A673 (cell line): ENCODE results near the gene FSTL1. TPM values are rescaled to one million over a fixed set of nuclear protein-coding genes. Genes with fewer than 3 reads are reported as not detected.

Experiments used
- BruUV-seq: library from RNA; stranded (reverse); fragments of 400-500 nt; replicated peaks from 2 replicates; lab custom pipeline; 2021; lab: Mats Ljungman, UMichigan
- CTCF ChIA-PET: fragments of 300-600 bp; sonication (Branson Sonifier 250); formaldehyde crosslinking; loops from one replicate; lab custom pipeline; 2022; ENCODE audit warnings: antibody characterized with exemption; lab: Charles Lee
- POLR2A ChIA-PET: fragments of 300-600 bp; sonication (Branson Sonifier 250); formaldehyde crosslinking; loops from one replicate; lab custom pipeline; 2022; ENCODE audit warnings: antibody characterized with exemption; ENCODE audit not compliant: low non-redundant PET; lab: Charles Lee
- DNase-seq: peaks from one replicate; pipeline ENCODE4 v3.0.0-alpha.2; 2015; ENCODE audit warnings: low spot score
- H3K27ac ChIP-seq: fragments of 200-600 bp; sonication (generic); 2 replicates; pipeline ENCODE4 v1.5.1; 2016; ENCODE audit warnings: mixed run types, low read depth, mild to moderate bottlenecking, mixed read lengths, antibody characterized with exemption, low read length; ENCODE audit not compliant: poor library complexity, severe bottlenecking
- H3K27me3 ChIP-seq: fragments of 200-600 bp; sonication (generic); replicated peaks from 2 replicates; pipeline ENCODE4 v1.6.1; 2017; ENCODE audit warnings: mixed run types, low read depth, mild to moderate bottlenecking, mixed read lengths, antibody characterized with exemption, low read length; ENCODE audit not compliant: insufficient read depth, poor library complexity
- H3K36me3 ChIP-seq: fragments of 200-600 bp; sonication (generic); 2 replicates; pipeline ENCODE4 v1.6.1; 2016; ENCODE audit warnings: mixed run types, mild to moderate bottlenecking, mixed read lengths, antibody characterized with exemption, low read length; ENCODE audit not compliant: insufficient read depth, poor library complexity, severe bottlenecking
- H3K4me1 ChIP-seq: fragments of 200-600 bp; sonication (generic); 2 replicates; pipeline ENCODE4 v1.6.1; 2017; ENCODE audit warnings: mixed run types, mild to moderate bottlenecking, mixed read lengths, antibody characterized with exemption, low read length; ENCODE audit not compliant: insufficient read depth, poor library complexity, severe bottlenecking
- H3K4me3 ChIP-seq: fragments of 200-600 bp; sonication (generic); 2 replicates; pipeline ENCODE4 v1.5.1; 2016; ENCODE audit warnings: low read depth, mixed run types, mild to moderate bottlenecking, mixed read lengths, low read length; ENCODE audit not compliant: poor library complexity, severe bottlenecking
- H3K9me3 ChIP-seq: fragments of 200-600 bp; sonication (generic); 2 replicates; pipeline ENCODE4 v1.6.1; 2016; ENCODE audit warnings: mixed run types, low read depth, mild to moderate bottlenecking, mixed read lengths, antibody characterized with exemption, low read length; ENCODE audit not compliant: poor library complexity, severe bottlenecking
- EZH2 ChIP-seq: fragments of 200-600 bp; sonication (generic); IDR thresholded peaks from 2 replicates; pipeline ENCODE4 v1.6.1; 2017; ENCODE audit warnings: borderline replicate concordance, low read depth, mild to moderate bottlenecking, mixed read lengths, antibody characterized with exemption, low read length; ENCODE audit not compliant: poor library complexity, severe bottlenecking
- intact Hi-C: fragments of 100-400 bp; cut with micrococcal nuclease; formaldehyde crosslinking; loops from one replicate; pipeline ENCODE4 v1.10.0; 2022; ENCODE audit not compliant: unreplicated experiment
- total RNA-seq: library from RNA; stranded (reverse); gene quantifications from 2 replicates; pipeline ENCODE4 v1.2.3, GENCODE V29; 2021
- TF ChIP-seq, protein P1 (sequence below): fragments of 300-800, 200-600 bp; sonication (generic); conservative IDR thresholded peaks from 2 replicates; pipeline ENCODE4 v1.5.1; 2017; ENCODE audit warnings: low read depth, mild to moderate bottlenecking, antibody characterized with exemption, low read length, moderate library complexity, mixed read lengths

FSTL1 gene
- total RNA-seq, 1 experiment from 2014 or later, result 122 TPM

DNA sequence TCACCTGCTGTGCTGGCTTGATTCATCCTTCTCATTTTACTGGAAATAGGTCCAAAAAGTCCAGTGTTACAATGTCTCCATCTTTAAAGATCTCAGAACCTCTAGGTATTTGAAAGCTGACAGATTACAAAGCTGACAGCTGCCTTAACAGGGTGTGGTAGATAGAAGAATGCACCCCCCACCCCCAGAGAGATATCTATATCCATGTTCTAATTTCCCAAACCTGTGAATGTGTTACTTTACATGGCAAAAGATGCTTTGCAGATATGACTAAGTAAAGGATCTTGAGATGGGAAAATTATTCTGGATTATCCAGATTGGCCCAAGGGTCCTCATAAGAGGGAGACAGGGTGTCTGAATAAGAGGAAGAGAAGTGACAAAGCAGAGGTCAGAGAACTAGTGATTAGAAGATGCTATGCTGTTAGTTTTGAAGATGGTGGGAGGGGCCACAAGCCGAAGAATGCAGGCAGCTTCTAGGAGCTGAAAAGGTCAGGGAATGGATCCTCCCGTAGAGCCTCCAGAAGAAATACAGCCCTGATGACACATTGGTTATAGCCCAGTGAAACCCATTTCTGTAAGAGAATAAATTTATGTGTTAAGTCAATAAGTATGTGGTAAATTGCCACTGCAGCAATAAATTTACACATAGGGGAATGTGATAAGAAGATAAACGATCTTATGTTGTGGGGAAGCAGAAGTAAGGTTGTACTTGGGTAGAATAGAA is 21.5 kb upstream of the FSTL1 start:
- DNase-seq, result no peak
- no peaks in the 10 kb centered on the region for H3K27me3 ChIP-seq
- intact Hi-C loops, result no loop called here
- BruUV-seq, result no TSS peak
- TF ChIP-seq, protein P1, sequence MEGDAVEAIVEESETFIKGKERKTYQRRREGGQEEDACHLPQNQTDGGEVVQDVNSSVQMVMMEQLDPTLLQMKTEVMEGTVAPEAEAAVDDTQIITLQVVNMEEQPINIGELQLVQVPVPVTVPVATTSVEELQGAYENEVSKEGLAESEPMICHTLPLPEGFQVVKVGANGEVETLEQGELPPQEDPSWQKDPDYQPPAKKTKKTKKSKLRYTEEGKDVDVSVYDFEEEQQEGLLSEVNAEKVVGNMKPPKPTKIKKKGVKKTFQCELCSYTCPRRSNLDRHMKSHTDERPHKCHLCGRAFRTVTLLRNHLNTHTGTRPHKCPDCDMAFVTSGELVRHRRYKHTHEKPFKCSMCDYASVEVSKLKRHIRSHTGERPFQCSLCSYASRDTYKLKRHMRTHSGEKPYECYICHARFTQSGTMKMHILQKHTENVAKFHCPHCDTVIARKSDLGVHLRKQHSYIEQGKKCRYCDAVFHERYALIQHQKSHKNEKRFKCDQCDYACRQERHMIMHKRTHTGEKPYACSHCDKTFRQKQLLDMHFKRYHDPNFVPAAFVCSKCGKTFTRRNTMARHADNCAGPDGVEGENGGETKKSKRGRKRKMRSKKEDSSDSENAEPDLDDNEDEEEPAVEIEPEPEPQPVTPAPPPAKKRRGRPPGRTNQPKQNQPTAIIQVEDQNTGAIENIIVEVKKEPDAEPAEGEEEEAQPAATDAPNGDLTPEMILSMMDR, result no peak
- TF ChIP-seq EZH2, result no peak
- ChIA-PET POLR2A (no interaction called here), CTCF (no interaction called here)
- no peak overlapping the region for H3K27ac ChIP-seq
- H3K4me3 ChIP-seq, result no peak overlapping the region
- no peaks in the 10 kb centered on the region for H3K36me3 ChIP-seq
- H3K9me3 ChIP-seq, result no peaks in the 10 kb centered on the region
- H3K4me1 ChIP-seq, result no peaks in the 10 kb centered on the region

DNA sequence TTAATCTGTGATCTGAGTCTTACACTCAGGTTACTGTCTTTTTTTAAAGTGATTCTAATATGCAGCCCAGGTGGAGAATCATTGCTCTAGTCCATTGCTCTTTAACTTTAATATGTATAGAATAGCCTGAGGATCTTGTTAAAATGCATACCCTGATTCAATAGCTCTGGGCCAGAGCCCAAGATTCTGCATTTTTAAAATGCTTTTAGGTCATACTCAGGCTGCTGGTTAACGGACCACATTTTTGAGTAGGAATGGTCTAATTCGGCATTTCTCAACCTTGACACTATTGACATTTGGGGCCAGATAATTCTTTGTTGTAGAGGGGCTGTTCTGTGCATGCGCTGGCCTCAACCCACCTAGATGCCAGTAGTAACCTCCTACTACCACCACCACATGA is 20.9 kb upstream of the FSTL1 start:
- ChIA-PET POLR2A (no interaction called here), CTCF (no interaction called here)
- BruUV-seq, result no TSS peak
- Histone ChIP-seq H3K4me3 (no peak overlapping the region), H3K36me3 (no peaks in the 10 kb centered on the region), H3K27ac (no peak overlapping the region), H3K4me1 (no peaks in the 10 kb centered on the region), H3K27me3 (no peaks in the 10 kb centered on the region), H3K9me3 (no peaks in the 10 kb centered on the region)
- DNase-seq, result no peak
- intact Hi-C loops, result no loop called here
- no peak for TF ChIP-seq EZH2
- TF ChIP-seq, protein P1, result no peak

DNA sequence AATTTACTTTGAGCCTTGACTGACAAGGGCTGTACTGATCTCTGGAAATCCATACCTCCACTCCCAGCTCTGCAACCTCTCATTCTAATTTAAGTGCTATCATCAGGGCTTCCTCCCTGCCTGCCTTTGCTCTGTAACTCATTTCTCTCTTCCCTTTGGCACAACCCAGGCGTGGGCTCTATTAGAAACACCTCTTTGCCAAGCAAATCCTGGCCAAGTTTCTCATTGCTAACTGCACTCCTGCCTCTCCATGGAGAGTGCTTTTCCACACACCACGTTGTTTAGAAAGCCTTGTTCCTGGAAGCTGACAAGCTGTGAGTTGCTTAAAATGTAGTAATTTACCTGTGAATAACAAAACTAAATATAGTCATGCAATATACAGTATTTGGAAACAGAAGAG is 20.1 kb upstream of the FSTL1 start:
- no peaks in the 10 kb centered on the region for H3K27me3 ChIP-seq
- ChIA-PET POLR2A (no interaction called here), CTCF (no interaction called here)
- no peak for DNase-seq
- H3K4me3 ChIP-seq, result no peak overlapping the region
- H3K36me3 ChIP-seq, result no peaks in the 10 kb centered on the region
- TF ChIP-seq, protein P1, result no peak
- TF ChIP-seq EZH2, result no peak
- no TSS peak for BruUV-seq
- no peaks in the 10 kb centered on the region for H3K4me1 ChIP-seq
- intact Hi-C loops, result no loop called here
- no peak overlapping the region for H3K27ac ChIP-seq
- no peaks in the 10 kb centered on the region for H3K9me3 ChIP-seq
